IMR-90 (cell line): ENCODE data around the gene PTPRO. TPM values are rescaled to one million over a fixed set of nuclear protein-coding genes. Genes with fewer than 3 reads are reported as not detected.

Source experiments
- ATAC-seq: fragments of 200-7000 bp; cut with Tn5 transposase; 2 replicates; pipeline ENCODE4 v1.9.1; 2020; ENCODE audit warnings: low read depth, mild to moderate bottlenecking, moderate library complexity
- BruUV-seq: library from RNA; stranded (reverse); fragments of 400-500 nt; replicated peaks from 2 replicates; lab custom pipeline; 2021; lab: Mats Ljungman, UMichigan
- CTCF ChIA-PET: fragments of 300-600 bp; formaldehyde crosslinking; extraction: SDS; loops from one replicate; lab custom pipeline; 2021; ENCODE audit warnings: antibody characterized with exemption; lab: Yijun Ruan, JAX
- POLR2A ChIA-PET: fragments of 300-600 bp; sonication (Branson Sonifier 250); formaldehyde crosslinking; loops from one replicate; lab custom pipeline; 2022; ENCODE audit warnings: antibody characterized with exemption; ENCODE audit not compliant: unreplicated experiment; lab: Charles Lee
- DNase-seq: peaks from one replicate; pipeline ENCODE4 v3.0.0; 2013
- H2AFZ ChIP-seq: replicated peaks from 2 replicates; pipeline ENCODE3; 2013; ENCODE audit warnings: low read length, mild to moderate bottlenecking; ENCODE audit not compliant: poor library complexity
- H2AK5ac ChIP-seq: 2 replicates; pipeline ENCODE4 v1.6.1; 2013; ENCODE audit warnings: low read depth, low read length, inconsistent platforms
- H2AK9ac ChIP-seq: replicated peaks from 2 replicates; pipeline ENCODE3; 2013; ENCODE audit warnings: mild to moderate bottlenecking, low read depth, low read length, moderate library complexity; ENCODE audit not compliant: poor library complexity
- H2BK120ac ChIP-seq: 2 replicates; pipeline ENCODE4 v1.6.1; 2013; ENCODE audit warnings: low read depth, low read length, inconsistent platforms
- H2BK15ac ChIP-seq: 3 replicates; pipeline ENCODE4 v1.6.1; 2013; ENCODE audit warnings: low read depth, low read length, inconsistent platforms
- H2BK20ac ChIP-seq: 2 replicates; pipeline ENCODE4 v1.6.1; 2013; ENCODE audit warnings: low read depth, mild to moderate bottlenecking, inconsistent platforms, low read length, moderate library complexity
- H2BK5ac ChIP-seq: 2 replicates; pipeline ENCODE4 v1.6.1; 2013; ENCODE audit warnings: mild to moderate bottlenecking, low read depth, low read length, inconsistent platforms; ENCODE audit not compliant: poor library complexity, severe bottlenecking
- H3K14ac ChIP-seq: replicated peaks from 2 replicates; pipeline ENCODE4 v1.6.1; 2013; ENCODE audit warnings: low read depth, low read length, inconsistent platforms
- H3K18ac ChIP-seq: 2 replicates; pipeline ENCODE4 v1.6.1; 2013; ENCODE audit warnings: low read depth, low read length, control low read depth
- H3K23ac ChIP-seq: 2 replicates; pipeline ENCODE4 v1.6.1; 2013; ENCODE audit warnings: low read depth, low read length, inconsistent platforms
- H3K27ac ChIP-seq: 2 replicates; pipeline ENCODE4 v1.5.1; 2013; ENCODE audit warnings: mild to moderate bottlenecking, control low read depth, low read length; ENCODE audit not compliant: insufficient read depth
- H3K27me3 ChIP-seq: 2 replicates; pipeline ENCODE4 v1.6.1; 2013; ENCODE audit warnings: low read length; ENCODE audit not compliant: control insufficient read depth, insufficient read depth
- H3K36me3 ChIP-seq: 2 replicates; pipeline ENCODE4 v1.6.1; 2013; ENCODE audit warnings: low read length, mixed read lengths; ENCODE audit not compliant: control insufficient read depth, insufficient read depth
- H3K4ac ChIP-seq: 2 replicates; pipeline ENCODE4 v1.6.1; 2013; ENCODE audit warnings: low read depth, low read length, inconsistent platforms
- H3K4me1 ChIP-seq: 2 replicates; pipeline ENCODE4 v1.6.1; 2013; ENCODE audit warnings: low read length, mixed read lengths; ENCODE audit not compliant: control insufficient read depth, insufficient read depth
- H3K4me2 ChIP-seq: 2 replicates; pipeline ENCODE4 v1.6.1; 2013; ENCODE audit warnings: low read depth, mild to moderate bottlenecking, control low read depth, low read length, moderate library complexity
- H3K4me3 ChIP-seq: 2 replicates; pipeline ENCODE4 v1.5.1; 2013; ENCODE audit warnings: low read depth, mild to moderate bottlenecking, control low read depth, low read length, moderate library complexity; ENCODE audit not compliant: insufficient read depth
- H3K56ac ChIP-seq: 2 replicates; pipeline ENCODE4 v1.6.1; 2013; ENCODE audit warnings: low read length, inconsistent platforms; ENCODE audit not compliant: insufficient read depth; ENCODE audit errors: extremely low read depth
- H3K79me1 ChIP-seq, 2 experiments: 2 replicates each; pipeline ENCODE4 v1.6.1; 2013; ENCODE audit warnings: low read length in 2 of 2, inconsistent platforms in 1 of 2, low read depth in 1 of 2
- H3K9ac ChIP-seq: 2 replicates; pipeline ENCODE4 v1.6.1; 2013; ENCODE audit warnings: low read depth, low read length, control low read depth
- H3K9me1 ChIP-seq: 2 replicates; pipeline ENCODE4 v1.6.1; 2013; ENCODE audit warnings: low read length, inconsistent platforms; ENCODE audit not compliant: insufficient read depth
- H3K9me3 ChIP-seq: 2 replicates; pipeline ENCODE4 v1.6.1; 2013; ENCODE audit warnings: low read length; ENCODE audit not compliant: control insufficient read depth, insufficient read depth
- H4K20me1 ChIP-seq: 2 replicates; pipeline ENCODE4 v1.6.1; 2013; ENCODE audit warnings: low read length, inconsistent platforms; ENCODE audit not compliant: insufficient read depth
- H4K5ac ChIP-seq: 2 replicates; pipeline ENCODE4 v1.6.1; 2013; ENCODE audit warnings: mild to moderate bottlenecking, low read depth, low read length, control low read depth
- H4K8ac ChIP-seq, 2 experiments: 2 replicates each; pipeline ENCODE4 v1.6.1; 2013; ENCODE audit warnings: low read depth in 2 of 2, low read length in 2 of 2, control low read depth in 1 of 2, inconsistent platforms in 1 of 2
- H4K91ac ChIP-seq: 2 replicates; pipeline ENCODE4 v1.6.1; 2013; ENCODE audit warnings: low read depth, low read length, inconsistent platforms; ENCODE audit not compliant: insufficient read depth
- CEBPB ChIP-seq: IDR thresholded peaks from 2 replicates; pipeline ENCODE4 v1.6.1; 2012; ENCODE audit warnings: low read depth, low read length, improper control_type of control experiment
- MAZ ChIP-seq: IDR thresholded peaks from 2 replicates; pipeline ENCODE4 v1.6.1; 2012; ENCODE audit warnings: low read depth, mild to moderate bottlenecking, low read length, improper control_type of control experiment, moderate library complexity, borderline replicate concordance
- POLR2A ChIP-seq: IDR thresholded peaks from 2 replicates; pipeline ENCODE4 v1.6.1; 2012; ENCODE audit warnings: mild to moderate bottlenecking, low read depth, low read length
- RFX5 ChIP-seq: IDR thresholded peaks from 2 replicates; pipeline ENCODE4 v1.8.0; 2012; ENCODE audit warnings: low read depth, mild to moderate bottlenecking, low read length, moderate library complexity
- SMC3 ChIP-seq: fragments of 150-350 bp; IDR thresholded peaks from 2 replicates; pipeline ENCODE4 v1.6.1; 2016; ENCODE audit warnings: low read depth, mild to moderate bottlenecking, antibody characterized with exemption, low read length, moderate library complexity
- WGBS, 2 experiments: methylation state at CpG; one replicate each; pipeline versions ENCODE4 v1.1.5 to v1.1.7; 2013; ENCODE audit warnings: missing lambda C conversion rate in 2 of 2; ENCODE audit not compliant: insufficient read length in 1 of 2; ENCODE audit errors: extremely low coverage in 2 of 2; 5-methylcytosine and 5-hydroxymethylcytosine counted together
- dilution Hi-C: fragments of 300-500 bp; cut with HindIII; formaldehyde crosslinking; loops from one replicate; pipeline ENCODE4 v1.14.3; 2018; ENCODE audit warnings: low sequenced_read_pairs; ENCODE audit not compliant: unreplicated experiment
- in situ Hi-C: fragments of 300-500 bp; cut with MboI; formaldehyde crosslinking; loops from 3 replicates; pipeline ENCODE4 v1.14.3; 2019; ENCODE audit warnings: low sequenced_read_pairs, inconsistent platforms, mixed read lengths
- intact Hi-C: fragments of 100-400 bp; cut with micrococcal nuclease; formaldehyde crosslinking; loops from 2 replicates; pipeline ENCODE4 v1.10.0; 2022
- polyA plus RNA-seq, 3 experiments: library from polyadenylated mRNA; depleted of rRNA; stranded (reverse); fragments of >200 nt; gene quantifications; 2 replicates each; pipeline ENCODE4 v1.2.3, GENCODE V29; 2012; ENCODE audit warnings: low replicate concordance in 1 of 3
- total RNA-seq: library from RNA; depleted of rRNA; stranded (reverse); fragments of >200 nt; gene quantifications from 2 replicates; pipeline ENCODE4 v1.2.3, GENCODE V29; 2012
- TF ChIP-seq, protein P1 (sequence below): fragments of 150-350 bp; IDR thresholded peaks from 2 replicates; pipeline ENCODE4 v1.6.1; 2017; ENCODE audit warnings: mild to moderate bottlenecking, antibody characterized with exemption, low read length, low read depth

Gene PTPRO
- total and polyA plus RNA-seq, 2 of the 4 experiments (the other 2 are of a cell fraction) = 0.03 to 0.18 TPM

DNA sequence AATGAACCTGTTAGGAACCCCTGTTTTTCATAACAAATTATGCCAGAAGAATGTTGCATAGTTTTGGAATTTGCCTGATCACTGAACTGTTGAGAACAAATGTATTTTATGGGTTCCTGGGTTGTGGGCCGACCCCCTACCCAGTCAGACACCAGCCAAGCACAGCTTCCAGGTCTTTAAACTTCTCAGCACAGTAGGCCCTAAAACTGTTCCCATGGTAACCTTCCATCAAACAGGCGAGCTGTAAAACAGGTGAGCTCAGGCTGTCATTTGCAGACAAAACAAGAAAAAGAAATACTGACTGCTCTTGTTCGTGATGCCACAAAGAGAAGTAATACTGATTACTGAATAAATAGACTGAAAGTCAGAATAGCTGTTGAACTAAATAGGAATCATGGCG, 147.0 kb downstream of the PTPRO start:
- ATAC-seq (no peak), DNase-seq (no peak)
- no peak overlapping the region for H2BK5ac ChIP-seq
- H3K4me3 ChIP-seq = no peak overlapping the region
- TF ChIP-seq MAZ = no peak
- TF ChIP-seq RFX5 = no peak
- TF ChIP-seq, protein P1, sequence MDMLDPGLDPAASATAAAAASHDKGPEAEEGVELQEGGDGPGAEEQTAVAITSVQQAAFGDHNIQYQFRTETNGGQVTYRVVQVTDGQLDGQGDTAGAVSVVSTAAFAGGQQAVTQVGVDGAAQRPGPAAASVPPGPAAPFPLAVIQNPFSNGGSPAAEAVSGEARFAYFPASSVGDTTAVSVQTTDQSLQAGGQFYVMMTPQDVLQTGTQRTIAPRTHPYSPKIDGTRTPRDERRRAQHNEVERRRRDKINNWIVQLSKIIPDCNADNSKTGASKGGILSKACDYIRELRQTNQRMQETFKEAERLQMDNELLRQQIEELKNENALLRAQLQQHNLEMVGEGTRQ = no peak
- TF ChIP-seq SMC3 = no peak
- TF ChIP-seq POLR2A = no peak
- no peak for TF ChIP-seq CEBPB
- CTCF ChIA-PET = no interaction called here
- no peak overlapping the region for H3K4ac ChIP-seq
- H3K9me3 ChIP-seq = no peaks in the 10 kb centered on the region
- no peak overlapping the region for H4K91ac ChIP-seq
- intact Hi-C loops (no loop called here), in situ Hi-C loops (no loop called here), dilution Hi-C loops (no loop called here)
- no CpG with 5 or more reads among the region's 4 CpGs for WGBS, 2 experiments
- no peak overlapping the region for H2BK15ac ChIP-seq
- no peak overlapping the region for H3K27ac ChIP-seq
- no peak overlapping the region for H3K4me2 ChIP-seq
- no peaks in the 10 kb centered on the region for H3K4me1 ChIP-seq
- no peaks in the 10 kb centered on the region for H4K20me1 ChIP-seq
- no peaks in the 10 kb centered on the region for H3K79me1 ChIP-seq
- H4K5ac ChIP-seq = no peak overlapping the region
- POLR2A ChIA-PET = no interaction called here
- H2BK20ac ChIP-seq = no peak overlapping the region
- H2AK9ac ChIP-seq = no peak overlapping the region
- no peak overlapping the region for H3K18ac ChIP-seq
- no TSS peak for BruUV-seq
- H3K56ac ChIP-seq = no peak overlapping the region
- no peak overlapping the region for H2BK120ac ChIP-seq
- H3K9me1 ChIP-seq = no peaks in the 10 kb centered on the region
- no peak overlapping the region for H3K9ac ChIP-seq
- no peaks in the 10 kb centered on the region for H3K36me3 ChIP-seq
- no peak overlapping the region for H3K14ac ChIP-seq
- no peak overlapping the region for H2AK5ac ChIP-seq
- no peak overlapping the region for H3K23ac ChIP-seq
- no peaks in the 10 kb centered on the region for H3K27me3 ChIP-seq
- H2AFZ ChIP-seq = no peak overlapping the region
- no peak overlapping the region for H4K8ac ChIP-seq
